Measurements from ENCODE around the gene KRTAP2-2.
"Not testable (repeated sequence)": the region's sequence is repeated elsewhere in the genome, so short reads cannot be mapped to it uniquely, and the experiment has no call there.

The KRTAP2-2 gene

GRCh38 chr17:41065016-41065689, 10.1 kb upstream of the KRTAP2-2 start:
- DNase-seq = not testable (repeated sequence)

- DNase-seq = no peak
These were observed 9.3 kb upstream of the KRTAP2-2 start for GRCh38 chr17:41064301-41064700.

- no peak for DNase-seq
These were observed 8.4 kb upstream of the KRTAP2-2 start for GRCh38 chr17:41063449-41063848.

GRCh38 chr17:41061964-41062363, 6.9 kb upstream of the KRTAP2-2 start:
- no peak for DNase-seq

GRCh38 chr17:41060052-41060604, 5.1 kb upstream of the KRTAP2-2 start, which contains the start of gene KRTAP2-3:
TSS of gene KRTAP2-3 (minus strand) at chr17:41060114. CDS start at chr17:41060050, 64 bp downstream.
- DNase-seq = no peak

DNA sequence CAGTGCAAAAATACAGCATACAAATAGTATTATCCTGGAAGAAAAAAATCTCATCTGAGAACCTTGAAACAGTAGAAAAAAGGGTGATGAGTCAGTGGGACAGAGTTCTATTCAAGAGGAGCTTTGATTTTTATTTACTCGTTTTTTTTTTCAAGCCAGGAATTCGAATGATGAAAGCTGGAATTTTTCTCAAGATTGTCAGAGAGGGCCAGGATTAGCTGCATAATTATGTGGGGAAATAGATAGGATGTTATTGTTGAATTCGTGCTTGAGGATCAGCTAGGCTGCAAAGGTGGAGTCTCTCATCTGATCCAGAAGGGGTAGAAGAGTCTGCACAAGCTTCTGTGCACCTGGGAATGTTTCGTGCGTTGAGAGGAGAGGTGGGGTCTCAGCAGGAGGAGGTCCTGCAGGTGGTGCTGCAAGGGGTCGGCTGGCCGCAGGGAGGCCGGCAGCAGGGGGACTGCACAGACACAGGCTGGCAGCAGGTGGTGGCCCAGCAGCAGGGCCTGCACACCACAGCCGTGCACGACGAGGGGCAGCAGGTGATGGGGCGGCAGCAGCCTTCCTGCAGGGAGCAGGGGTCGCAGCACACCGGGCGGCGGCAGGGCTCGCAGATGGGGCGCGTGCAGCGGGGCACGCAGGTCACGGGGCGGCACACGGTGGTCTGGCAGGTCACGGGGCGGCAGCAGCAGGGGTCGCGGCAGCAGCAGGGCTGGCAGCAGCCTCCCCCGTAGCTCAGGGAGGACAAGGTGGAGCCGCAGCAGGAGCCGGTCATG, 4.4 kb upstream of the KRTAP2-2 start:
- DNase-seq = not testable (repeated sequence)

DNA sequence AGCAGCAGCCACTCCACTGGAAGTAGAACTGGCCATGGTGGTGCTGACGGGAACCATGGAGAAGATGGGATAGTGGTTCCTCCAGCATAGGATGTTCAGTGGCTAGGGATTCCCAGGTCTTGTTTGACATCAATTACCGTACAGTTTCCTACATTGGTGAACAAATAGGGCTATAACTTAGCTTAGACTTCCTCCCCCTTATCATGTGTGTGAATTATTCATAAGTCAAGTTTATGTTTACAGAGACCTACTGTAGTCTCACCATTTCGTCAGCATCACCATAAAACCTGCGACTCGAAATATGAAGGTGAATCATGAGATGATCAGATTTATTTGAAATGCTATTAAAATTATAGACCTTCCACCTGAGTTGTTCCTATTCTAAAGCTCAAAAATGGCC, 3.7 kb upstream of the KRTAP2-2 start:
- no peak for DNase-seq

DNA sequence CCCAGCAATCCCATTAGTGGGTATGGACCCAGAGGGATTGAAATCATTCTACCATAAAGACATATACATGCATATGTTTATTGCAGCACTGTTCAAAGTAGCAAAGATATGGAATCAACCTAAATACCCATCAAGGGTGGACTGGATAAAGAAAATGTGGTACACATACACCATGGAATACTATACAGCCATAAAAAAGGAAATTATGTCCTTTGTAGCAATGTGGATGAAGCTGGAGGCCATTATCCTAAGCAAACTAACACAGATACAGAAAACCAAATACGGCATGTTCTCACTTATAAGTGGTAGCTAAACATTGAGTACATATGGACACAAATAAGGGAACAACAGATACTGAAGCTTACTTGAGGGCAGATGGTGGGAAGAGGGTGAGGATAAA, 2.5 kb upstream of the KRTAP2-2 start:
- DNase-seq = no peak

DNA sequence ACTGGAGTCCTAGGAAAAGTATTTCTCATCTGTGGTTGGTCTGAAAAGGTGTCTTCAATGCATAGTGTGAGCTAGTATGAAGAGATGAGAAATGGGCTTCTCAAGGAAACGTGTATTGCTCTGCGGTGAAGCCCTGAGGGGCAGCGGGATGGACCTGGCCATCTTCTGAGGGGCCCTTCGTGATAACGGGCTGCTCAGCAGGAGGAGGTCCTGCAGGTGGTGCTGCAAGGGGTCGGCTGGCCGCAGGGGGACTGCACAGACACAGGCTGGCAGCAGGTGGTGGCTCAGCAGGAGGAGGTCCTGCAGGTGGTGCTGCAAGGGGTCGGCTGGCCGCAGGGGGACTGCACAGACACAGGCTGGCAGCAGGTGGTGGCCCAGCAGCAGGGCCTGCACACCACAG, 474 bp downstream of the KRTAP2-2 start:
- DNase-seq = not testable (repeated sequence)

- no peak for DNase-seq
These were observed 1.0 kb downstream of the KRTAP2-2 start for GRCh38 chr17:41054025-41054424.

DNA sequence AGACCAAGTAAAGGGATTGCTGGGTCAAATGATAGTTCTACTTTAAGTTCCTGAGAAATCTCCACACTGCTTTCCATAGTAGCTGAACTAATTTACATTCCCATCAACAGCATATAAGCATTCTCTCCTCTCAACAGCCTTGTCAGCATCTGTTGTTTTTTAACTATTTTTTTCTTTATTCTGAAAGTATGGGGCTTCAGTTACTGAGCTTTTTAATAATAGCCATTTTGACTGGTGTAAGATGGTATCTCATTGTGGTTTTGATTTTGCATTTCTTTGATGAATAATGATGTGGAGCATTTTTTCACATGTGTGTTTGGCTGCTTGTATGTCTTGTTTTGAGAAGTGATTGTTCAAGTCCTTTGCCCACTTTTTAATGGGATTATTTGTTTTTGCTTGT, 2.5 kb downstream of the KRTAP2-2 start:
- no peak for DNase-seq

GRCh38 chr17:41049110-41049509, 5.9 kb downstream of the KRTAP2-2 start:
- DNase-seq = no peak

- no peak for DNase-seq
These were observed 6.6 kb downstream of the KRTAP2-2 start for GRCh38 chr17:41048441-41048840.

DNA sequence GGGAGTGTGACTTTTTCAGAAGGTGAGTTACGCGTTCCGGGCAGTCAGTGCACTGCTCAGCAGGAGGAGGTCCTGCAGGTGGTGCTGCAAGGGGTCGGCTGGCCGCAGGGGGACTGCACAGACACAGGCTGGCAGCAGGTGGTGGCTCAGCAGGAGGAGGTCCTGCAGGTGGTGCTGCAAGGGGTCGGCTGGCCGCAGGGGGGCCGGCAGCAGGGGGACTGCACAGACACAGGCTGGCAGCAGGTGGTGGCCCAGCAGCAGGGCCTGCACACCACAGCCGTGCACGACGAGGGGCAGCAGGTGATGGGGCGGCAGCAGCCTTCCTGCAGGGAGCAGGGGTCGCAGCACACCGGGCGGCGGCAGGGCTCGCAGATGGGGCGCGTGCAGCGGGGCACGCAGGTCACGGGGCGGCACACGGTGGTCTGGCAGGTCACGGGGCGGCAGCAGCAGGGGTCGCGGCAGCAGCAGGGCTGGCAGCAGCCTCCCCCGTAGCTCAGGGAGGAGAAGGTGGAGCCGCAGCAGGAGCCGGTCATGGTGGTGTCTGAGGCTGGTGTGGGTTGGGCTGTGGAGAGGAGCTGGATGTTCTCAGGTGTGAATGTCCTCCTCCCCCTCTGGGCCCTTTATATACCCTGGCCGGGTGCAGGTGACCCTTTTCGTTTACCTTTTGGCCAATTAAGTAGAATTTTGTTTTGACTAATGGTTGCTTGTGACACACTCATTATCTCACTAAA, 8.1 kb downstream of the KRTAP2-2 start, which contains the start of gene KRTAP2-1:
Gene KRTAP2-1, minus strand, starts transcription at position 582 of the 731 bp plus-strand sequence. Its CDS starts 49 bp downstream, at position 533.
- DNase-seq = not testable (repeated sequence)

GRCh38 chr17:41042953-41043352, 12.1 kb downstream of the KRTAP2-2 start:
- no peak for DNase-seq

DNA sequence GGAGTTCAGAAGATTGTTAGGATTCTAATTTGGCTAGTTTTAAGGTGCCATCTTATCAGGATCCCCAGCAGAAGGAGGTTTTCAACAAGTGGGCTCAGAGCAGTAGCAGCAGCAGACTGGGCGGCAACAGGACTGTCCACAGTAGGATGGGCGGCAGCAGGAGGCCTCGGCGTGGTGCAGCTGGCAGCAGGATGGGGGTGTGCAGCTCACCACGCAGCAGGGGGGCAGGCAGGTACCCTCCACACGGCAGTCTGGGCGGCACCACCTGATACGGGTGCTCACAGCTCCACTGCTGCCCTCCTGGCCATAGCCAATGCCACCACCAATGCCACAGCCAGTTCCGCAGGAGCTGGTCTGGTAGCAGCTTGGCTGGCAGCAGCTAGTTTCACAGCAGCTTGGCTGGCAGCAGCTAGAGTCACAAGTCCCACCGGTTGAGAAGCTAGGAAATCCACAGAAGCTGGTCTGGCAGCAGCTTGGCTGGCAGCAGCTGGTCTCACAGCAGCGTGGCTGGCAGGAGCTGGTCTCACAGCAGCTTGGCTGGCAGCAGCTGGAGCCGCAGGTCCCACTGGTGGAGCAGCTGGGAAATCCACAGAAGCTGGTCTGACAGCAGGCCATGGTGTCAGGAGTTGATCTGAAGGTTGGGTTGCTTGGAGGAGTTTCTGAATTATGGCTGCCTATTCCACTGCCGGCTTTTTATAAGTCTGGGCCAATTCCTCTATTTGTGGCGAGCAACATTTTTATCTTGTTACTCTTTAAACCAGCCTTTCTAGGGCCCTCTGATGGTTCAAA, 14.1 kb downstream of the KRTAP2-2 start, which contains the start of gene KRTAP1-1:
Gene KRTAP1-1, minus strand, starts transcription at position 668 of the 789 bp plus-strand sequence. Its CDS starts 53 bp downstream, at position 615.
- not testable (repeated sequence) for DNase-seq

DNA sequence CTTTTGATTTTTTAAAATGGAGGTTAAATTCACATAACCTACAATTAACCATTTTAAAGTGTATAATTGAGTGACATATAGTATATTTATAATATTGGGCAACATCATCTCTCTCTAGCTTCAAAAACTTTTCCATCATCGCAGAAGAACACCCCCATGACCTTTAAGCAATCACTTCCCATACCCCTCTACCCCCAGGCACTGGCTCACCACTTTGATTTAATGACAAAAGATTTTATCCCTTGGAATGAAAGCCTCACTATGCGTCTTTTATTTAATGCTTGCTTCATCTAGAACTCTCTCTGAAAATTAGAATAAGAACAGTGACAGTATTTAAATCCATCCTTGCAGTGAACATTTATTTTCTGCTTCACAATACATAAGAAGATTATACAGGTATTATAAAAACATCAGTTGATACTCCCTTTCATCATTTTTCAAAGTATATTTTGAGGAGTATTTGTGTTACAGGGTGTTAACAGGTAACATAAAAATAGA, 17.1 kb downstream of the KRTAP2-2 start:
- no peak for DNase-seq

DNA sequence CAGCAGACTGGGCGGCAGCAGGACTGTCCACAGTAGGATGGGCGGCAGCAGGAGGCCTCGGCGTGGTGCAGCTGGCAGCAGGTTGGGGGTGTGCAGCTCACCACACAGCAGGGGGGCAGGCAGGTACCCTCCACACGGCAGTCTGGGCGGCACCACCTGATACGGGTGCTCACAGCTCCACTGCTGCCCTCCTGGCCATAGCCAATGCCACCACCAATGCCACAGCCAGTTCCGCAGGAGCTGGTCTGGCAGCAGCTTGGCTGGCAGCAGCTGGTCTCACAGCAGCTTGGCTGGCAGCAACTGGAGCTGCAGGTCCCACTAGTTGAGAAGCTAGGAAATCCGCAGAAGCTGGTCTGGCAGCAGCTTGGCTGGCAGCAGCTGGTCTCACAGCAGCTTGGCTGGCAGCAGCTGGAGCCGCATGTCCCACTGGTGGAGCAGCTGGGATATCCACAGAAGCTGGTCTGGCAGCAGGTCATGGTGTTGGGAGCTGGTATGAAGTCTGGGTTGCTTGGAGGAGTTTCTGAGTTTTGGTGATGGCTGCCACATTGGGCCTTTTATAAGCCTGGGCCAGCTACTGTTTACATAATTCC, 20.6 kb downstream of the KRTAP2-2 start, which contains the start of gene KRTAP1-3:
Gene KRTAP1-3, minus strand, starts transcription at position 529 of the 590 bp plus-strand sequence. Its CDS starts 53 bp downstream, at position 476.
- DNase-seq = not testable (repeated sequence)

DNA sequence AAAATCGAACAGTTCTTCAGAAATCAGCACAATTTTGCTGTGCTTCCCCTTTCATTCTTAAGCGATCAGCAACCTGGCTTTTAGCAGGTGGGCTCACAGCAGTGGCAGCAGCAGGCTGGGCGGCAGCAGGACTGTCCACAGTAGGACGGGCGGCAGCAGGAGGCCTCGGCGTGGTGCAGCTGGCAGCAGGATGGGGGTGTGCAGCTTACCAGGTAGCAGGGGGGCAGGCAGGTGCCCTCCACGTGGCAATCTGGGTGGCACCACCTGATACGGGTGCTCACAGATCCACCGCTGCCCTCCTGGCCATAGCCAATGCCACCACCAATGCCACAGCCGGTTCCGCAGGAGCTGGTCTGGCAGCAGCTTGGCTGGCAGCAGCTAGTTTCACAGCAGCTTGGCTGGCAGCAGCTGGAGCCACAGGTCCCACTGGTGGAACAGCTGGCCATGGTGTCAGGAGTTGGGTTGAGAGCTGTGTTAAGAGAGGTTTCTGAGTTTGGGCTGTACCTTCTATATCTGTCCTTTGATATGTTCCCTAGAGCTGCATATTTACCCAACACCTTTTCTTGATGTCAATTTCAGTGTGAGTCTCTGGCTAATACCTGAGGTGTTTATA, 25.3 kb downstream of the KRTAP2-2 start, which contains the start of gene KRTAP1-4:
Gene KRTAP1-4, minus strand, starts transcription at position 563 of the 613 bp plus-strand sequence. Its CDS starts 117 bp downstream, at position 446.
- no peak for DNase-seq
